ENCODE measurements around the gene STIP1.
A peak's percentile ranks its signal among the peaks of the same experiment; 100 is the strongest.
"Not testable (repeated sequence)": the region's sequence is repeated elsewhere in the genome, so short reads cannot be mapped to it uniquely, and the experiment has no call there.

Gene STIP1

DNA sequence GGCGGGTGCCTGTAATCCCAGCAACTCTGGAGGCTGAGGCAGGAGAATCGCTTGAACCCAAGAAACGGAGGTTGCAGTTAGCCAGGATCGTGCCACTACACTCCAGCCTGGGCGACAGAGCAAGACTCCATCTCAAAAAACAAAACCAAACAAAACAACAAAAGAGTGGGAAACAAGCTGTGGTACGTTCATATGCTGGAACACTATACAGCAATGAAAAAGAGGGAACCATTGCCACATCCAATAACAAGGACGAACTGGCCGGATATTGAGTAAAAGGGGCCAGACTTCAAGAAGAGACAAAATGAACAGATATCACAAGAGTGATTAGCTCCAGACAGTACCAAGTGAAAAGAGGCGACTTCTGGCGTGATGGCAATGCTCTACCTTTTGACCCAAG lies 24.9 kb upstream of the STIP1 start:
- no peak for DNase-seq

- not testable (repeated sequence) for DNase-seq
These were observed 23.2 kb upstream of the STIP1 start for GRCh38 chr11:64162769-64163168.

DNA sequence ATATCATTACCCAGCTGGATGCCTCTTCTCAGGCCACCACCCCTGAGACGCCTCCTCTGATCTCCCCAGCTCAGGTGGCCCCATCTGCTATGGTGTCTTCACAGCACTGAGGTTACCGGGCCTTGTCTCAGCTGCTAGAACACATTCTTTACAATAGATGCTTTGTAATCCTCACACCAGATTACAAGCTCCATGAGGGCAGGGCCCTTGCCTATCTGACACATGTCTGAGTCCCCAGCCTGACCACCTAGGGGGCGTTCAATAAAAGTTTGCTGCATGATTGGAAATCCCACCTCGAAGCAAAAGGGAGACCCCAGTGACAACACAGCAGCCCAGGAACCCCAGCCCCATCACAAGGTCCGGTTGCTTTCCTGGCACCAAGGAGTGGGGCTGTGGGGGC lies 22.0 kb upstream of the STIP1 start:
- no peak for DNase-seq

DNA sequence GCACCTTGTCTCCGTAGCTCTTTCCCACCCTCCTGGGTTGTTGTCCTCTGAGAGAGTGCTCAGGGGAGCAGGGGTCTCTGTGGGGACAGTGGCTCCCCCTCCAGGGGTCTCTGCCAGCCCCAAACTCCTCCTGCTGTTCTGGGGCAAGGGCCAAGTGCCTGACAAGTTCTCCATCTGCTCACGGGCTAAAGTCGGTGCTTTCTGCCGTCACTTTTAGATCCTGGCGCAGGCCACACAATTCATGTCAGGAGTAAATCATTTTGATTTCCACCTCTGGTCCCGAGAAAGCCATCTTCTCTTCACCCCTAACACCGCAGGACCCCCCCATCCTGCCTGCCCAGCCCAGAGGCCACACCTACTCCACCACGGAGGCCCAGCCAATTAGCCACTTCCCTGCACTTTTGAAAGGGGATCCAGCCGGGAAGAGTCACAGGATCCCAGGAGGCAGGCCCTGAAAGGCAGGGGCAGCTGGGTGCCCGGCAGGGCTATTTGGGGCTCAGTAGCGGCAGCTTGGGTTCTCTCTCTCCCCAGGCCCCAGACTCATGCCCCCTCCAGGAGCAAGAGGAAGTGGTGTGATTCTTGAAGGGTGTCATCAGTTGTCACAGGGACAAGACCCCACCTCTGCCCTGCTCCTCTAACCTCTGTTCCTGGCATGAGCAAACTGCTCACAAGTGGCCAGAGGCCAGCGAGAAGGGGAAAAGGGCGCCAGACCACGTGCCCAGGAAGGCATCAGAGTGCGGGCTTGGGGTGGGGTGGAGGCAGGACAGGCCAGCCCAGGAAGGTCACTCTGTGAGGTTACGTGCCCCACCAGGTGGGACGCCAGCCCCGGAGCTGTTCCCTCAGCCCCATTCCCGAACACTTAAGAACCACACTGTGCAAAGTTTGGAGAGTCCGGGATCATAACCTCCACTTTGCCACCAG lies 21.3 kb upstream of the STIP1 start:
- no peak for DNase-seq

DNA sequence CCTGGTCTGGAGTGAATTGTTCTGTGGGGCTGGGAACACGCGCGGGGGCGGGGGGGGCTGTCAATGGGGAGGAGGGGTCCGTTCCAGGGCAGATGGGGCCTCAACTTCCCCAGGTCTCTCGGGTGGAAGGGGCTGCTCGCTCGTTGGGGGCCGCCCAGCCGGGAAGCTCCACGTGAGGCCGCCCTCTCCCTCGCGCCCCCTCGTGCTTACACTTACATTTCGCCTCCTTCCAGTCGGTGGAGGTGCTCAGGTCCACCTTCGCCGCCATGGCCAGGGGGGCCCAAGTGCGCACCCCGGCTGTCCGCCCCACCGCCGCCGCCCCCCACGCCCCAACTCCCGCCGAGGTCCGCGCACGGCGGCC lies 20.5 kb upstream of the STIP1 start:
- no peak for DNase-seq

DNA sequence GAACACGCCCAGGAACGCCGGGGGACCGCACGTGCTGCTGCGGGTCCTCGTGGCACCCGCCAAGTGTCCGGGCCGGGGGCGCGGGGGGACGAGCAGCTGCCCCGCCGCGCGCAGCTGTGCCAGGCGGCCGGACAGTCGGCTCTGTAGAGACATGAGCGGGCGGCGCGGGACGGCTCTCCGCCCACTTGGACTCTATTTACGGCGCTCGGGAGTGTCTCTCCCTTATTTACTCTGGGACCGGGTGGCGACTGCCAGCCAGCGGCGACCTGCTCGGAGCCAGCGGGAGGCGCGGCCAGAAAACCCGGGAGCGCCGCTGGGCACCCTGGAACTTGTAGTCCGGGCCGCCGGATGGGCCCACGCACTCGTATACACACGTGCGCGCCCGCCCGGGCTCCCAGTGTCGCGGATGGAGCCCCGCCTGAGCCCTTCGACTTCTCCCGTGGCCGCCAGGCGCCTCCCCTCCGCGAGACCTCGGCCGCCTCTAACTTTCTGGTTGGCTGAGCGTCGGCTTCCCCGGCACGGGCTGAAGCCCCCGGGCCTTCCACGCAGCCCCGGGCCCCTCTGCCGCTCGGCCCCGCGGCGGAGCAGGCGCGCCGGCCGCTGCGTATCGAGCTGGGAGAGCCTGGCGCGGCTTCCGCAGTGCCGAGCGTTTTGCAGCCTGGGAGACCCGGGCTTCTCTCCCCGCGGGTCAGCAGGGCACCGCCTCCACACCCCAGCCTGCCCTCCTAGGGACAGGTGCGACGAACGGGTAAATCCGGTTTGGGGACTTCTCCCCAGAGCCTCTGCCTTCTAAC lies 19.9 kb upstream of the STIP1 start, which contains the start of gene MACROD1:
Gene MACROD1, minus strand, starts transcription at position 272 of the 794 bp plus-strand sequence. Its CDS starts 119 bp downstream, at position 153.
- peak; percentile 91 for DNase-seq

DNA sequence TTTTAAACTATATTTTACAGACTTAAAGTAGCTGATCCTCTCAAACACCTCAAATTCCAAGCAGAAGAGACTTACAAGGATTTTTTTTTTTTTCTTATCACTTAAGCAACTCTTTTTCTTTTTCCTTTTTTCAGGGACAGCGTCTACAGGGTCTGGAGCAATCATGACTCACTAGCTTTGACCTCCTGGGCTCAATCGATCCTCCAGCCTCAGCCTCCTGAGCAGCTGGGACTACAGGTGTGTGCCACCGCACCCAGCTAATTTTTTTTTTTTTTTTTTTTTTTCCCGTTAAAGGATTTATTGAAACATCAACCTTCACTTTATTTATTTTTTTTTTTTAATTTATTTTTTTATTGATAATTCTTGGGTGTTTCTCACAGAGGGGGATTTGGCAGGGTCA lies 15.6 kb upstream of the STIP1 start:
- no peak for DNase-seq

DNA sequence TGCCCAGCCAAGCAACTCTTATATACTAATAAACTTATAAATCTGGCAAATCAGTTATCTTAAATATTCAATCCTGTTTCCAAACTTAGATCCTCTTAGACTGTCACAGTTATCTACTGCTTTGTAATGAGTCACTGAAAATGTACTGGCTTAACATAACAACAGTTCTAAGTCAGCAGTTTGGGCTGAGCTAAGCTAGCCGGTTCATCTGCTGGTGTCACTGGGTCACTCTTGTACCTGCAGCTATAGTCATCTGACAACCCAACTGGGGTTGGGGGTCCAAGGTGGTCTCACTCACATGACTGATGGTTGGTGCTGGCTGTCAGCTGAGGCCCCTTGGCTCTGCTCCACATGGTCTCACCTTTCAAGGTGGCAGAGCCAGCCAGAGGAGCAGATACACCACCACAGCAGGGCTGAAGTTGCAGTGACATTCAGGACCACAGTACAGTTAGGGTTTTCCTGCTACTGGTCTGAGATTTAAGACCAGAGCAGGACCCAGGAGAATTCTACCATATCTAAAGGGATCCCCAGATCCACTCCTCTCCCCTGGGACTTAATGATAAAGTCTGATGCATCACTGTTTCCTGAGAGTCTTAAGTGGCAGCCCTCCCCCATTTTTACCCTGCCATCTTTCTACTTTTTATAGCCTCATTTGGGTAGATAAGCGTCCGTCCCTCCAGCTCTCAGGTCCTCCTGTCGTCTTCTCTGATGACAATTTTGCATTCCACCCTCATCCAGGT lies 12.2 kb upstream of the STIP1 start:
- DNase-seq, result no peak

DNA sequence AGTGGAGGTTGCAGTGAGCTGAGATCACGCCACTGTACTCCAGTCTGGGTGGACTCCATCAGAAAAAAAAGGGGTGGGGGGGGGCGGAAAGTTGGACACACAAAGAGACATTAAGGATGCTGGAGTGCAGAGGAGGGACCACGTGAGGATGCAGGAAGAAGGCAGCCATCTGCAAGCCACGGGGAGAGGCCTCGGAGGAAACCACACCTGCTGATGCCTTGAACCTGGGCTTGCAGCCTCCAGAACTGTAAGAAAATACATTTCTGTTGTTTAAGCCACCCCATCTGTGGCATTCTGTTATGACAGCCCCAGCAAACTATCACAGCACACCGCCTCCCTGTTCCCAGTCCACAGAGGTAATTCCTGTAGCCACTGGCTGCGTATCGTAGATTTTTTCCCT lies 9.2 kb upstream of the STIP1 start:
- no peak for DNase-seq

DNA sequence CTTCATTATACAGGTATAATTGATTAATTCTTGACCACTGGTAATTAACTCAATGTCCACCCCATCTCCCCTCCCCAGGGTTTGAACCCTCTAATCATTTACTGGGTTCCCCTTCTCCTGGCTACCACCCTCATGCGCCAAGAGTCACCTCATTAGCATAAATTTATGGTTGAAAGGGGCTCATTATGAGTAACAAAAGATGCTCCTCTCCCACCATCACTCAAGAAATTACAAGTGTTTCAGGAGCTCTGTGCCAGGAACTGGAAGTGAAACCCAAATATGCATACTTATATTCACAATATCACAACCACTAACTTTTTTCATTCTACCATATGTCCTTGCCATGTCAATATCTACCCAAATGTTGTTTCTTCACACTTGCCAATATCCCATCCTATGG lies 7.8 kb upstream of the STIP1 start:
- no peak for DNase-seq

GRCh38 chr11:64178951-64179639 lies 6.9 kb upstream of the STIP1 start:
- no peak for DNase-seq

- no peak for DNase-seq
These were observed 5.1 kb upstream of the STIP1 start for GRCh38 chr11:64180891-64181290.

DNA sequence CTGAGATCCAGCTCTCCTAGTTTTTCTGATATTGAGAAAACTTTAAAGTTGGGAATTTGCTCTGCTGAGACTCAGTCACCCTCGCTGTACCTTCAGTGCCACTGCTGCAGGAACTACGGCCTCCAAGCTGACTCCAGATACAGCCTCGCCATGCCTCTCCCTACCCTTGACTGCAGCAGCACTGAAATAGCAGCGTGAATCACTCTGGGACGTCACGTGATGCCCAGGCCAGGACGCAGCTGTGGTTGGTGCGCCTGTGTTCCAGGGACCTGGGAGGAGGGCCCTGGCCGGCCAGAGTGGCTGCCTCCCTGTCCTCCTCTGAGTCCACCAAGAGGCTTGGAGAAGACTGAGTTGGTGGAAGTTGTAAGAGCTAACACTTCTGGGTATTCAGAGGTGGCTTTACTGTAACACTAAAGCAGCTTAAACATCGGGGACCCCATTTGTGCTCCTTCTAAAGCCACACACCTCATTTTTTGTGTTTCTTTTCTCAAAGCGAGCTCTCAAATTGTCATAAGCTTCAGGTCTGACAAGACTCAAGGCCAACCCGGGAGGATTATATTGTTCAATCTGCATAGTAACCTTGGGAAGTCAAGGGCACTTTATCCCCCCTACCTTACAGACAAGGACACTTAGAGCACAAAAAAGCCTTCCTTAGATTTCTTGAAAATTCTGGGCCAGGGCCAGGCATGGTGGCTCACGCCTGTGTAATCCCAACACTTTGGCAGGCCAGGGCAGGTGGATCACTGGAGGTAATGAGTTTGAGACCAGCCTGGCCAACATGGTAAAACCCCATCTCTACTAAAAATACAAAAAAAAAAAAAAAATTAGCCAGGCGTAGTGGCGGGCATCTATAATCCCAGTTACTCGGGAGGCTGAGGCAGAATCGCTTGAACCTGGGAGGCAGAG lies 4.2 kb upstream of the STIP1 start:
- DNase-seq, result peak; percentile 84

DNA sequence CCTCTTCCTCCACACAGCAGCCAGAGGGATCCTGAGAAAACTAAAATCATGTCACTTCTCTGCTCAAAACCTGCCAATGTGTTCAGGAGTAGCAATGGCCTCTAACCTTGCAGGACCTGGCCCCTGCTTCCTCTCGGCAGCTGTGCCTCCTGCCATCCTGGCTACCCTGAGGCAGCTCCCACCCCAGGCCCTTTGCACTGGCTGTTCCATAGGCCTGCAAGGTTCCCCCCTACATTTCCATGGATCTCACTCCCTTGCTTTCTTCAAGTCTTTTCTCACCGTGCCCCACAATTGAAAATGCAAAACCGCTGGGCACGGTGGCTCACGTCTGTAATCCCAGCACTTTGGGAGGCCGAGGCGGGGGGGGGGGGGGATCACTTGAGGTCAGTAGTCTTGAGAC lies 2.1 kb upstream of the STIP1 start:
- DNase-seq, result no peak

GRCh38 chr11:64185175-64185692 lies 737 bp upstream of the STIP1 start:
- DNase-seq, result no peak

GRCh38 chr11:64186492-64187165 lies 658 bp downstream of the STIP1 start:
- no peak for DNase-seq

GRCh38 chr11:64192434-64192833 lies 6.5 kb downstream of the STIP1 start:
- no peak for DNase-seq

GRCh38 chr11:64196626-64197025 lies 10.7 kb downstream of the STIP1 start:
- DNase-seq, result no peak

DNA sequence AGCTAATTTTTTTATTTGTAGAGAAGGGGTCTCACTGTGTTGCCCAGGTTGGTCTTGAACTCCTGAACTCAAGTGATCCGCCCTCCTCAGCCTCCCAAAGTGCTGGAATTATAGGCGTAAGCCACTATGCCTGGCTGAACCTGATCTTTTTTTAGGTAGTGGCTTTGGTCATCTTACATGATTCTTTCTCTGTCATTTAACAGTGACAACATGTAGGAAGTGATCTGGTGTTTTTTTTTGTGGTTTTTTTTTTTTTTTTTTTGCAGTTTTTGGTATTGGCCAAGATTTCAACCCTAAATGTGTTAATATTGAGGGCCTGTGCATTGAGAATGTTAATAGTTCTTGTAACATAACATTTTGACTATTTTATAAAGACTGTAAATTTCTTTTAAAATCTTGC lies 12.5 kb downstream of the STIP1 start:
- no peak for DNase-seq

GRCh38 chr11:64201543-64201942 lies 15.6 kb downstream of the STIP1 start:
- DNase-seq, result no peak

DNA sequence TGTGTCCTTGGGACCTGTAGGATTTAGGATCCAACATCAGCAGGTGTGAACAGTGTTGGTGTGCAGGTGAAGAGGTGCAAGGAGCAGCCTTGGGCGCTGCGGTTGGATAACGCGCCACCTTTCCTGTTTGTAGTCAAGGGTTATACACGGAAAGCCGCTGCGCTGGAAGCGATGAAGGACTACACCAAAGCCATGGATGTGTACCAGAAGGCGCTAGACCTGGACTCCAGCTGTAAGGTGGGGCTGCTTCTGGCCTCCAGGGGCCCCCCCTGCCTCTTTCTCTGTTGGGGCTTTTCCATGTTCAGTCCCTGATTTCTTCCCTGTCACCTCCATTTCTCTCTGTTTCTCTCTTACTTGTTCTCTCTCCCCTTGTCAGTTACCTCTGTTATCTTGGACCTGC lies 17.0 kb downstream of the STIP1 start:
- no peak for DNase-seq

All from DMS79 (cell line).